Lower leg skin (tissue), 4 donors: ENCODE results near the gene CCND1. TPM values are rescaled to one million over a fixed set of nuclear protein-coding genes. Genes with fewer than 3 reads are reported as not detected.

Source experiments
- DNase-seq, 2 donors: peaks; one replicate each; pipeline ENCODE4 v3.0.0-alpha.2; 2019; ENCODE audit warnings: low spot score in 2 of 2
- H3K4me3 ChIP-seq: fragments of 200-600 bp; sonication (generic); 2 replicates; pipeline ENCODE4 v1.5.1; 2017; ENCODE audit warnings: mild to moderate bottlenecking, low read depth; ENCODE audit not compliant: poor library complexity, severe bottlenecking
- CTCF ChIP-seq, 3 donors: fragments of 450-650 bp; IDR thresholded peaks; one replicate each; pipeline ENCODE4 v1.5.1; 2016; ENCODE audit warnings: antibody characterized with exemption in 3 of 3, mild to moderate bottlenecking in 3 of 3, moderate library complexity in 2 of 3
- POLR2A ChIP-seq, 2 donors: fragments of 450-650 bp; IDR thresholded peaks; one replicate each; pipeline ENCODE4 v1.6.1; 2016 to 2017; ENCODE audit warnings: antibody characterized with exemption in 2 of 2, mild to moderate bottlenecking in 1 of 2, moderate library complexity in 1 of 2
- WGBS, 2 donors: methylation state at CpG; one replicate each; pipeline ENCODE4 v1.1.5; 2018; 5-methylcytosine and 5-hydroxymethylcytosine counted together
- intact Hi-C: fragments of 100-400 bp; cut with DNase I; formaldehyde crosslinking; loops from one replicate; pipeline ENCODE4 v1.15.0; 2023; ENCODE audit warnings: low total_unique reads
- total RNA-seq, 4 donors: library from RNA; depleted of rRNA; stranded (reverse); fragments of >200 nt; gene quantifications; one replicate each; pipeline ENCODE4 v1.1.0, GENCODE V29; 2016

CCND1 gene
- total RNA-seq, 4 donors from 2014 or later = 194 to 370 (median 229) TPM

GRCh38 chr11:69614085-69614484 lies 26.9 kb upstream of the CCND1 start:
- 89 to 92% methylated on average over 8 of the region's 8 CpGs for WGBS, 2 donors
- no peak for TF ChIP-seq POLR2A (IDR thresholded peaks at IDR 0.05)
- TF ChIP-seq CTCF (IDR thresholded peaks at IDR 0.05) = no peak
- DNase-seq = peak in 1 of 2 donors; percentile 39
- intact Hi-C loops = no loop called here
- H3K4me3 ChIP-seq = no peak overlapping the region

GRCh38 chr11:69615545-69616278 lies 25.2 kb upstream of the CCND1 start:
- TF ChIP-seq POLR2A (IDR thresholded peaks at IDR 0.05) (no peak), CTCF (IDR thresholded peaks at IDR 0.05) (no peak)
- no peak for DNase-seq
- H3K4me3 ChIP-seq = no peak overlapping the region
- WGBS, 2 donors = 88 to 94% methylated on average over 9 to 14 of the region's 16 CpGs
- intact Hi-C loops = no loop called here

GRCh38 chr11:69617220-69617619 lies 23.7 kb upstream of the CCND1 start:
- 90% methylated on average over 4 of the region's 4 CpGs for WGBS, 2 donors
- intact Hi-C loops = no loop called here

GRCh38 chr11:69617682-69618081 lies 23.3 kb upstream of the CCND1 start:
- H3K4me3 ChIP-seq = no peak overlapping the region
- no peak for DNase-seq
- 85 to 92% methylated on average over 10 of the region's 10 CpGs for WGBS, 2 donors
- TF ChIP-seq CTCF (IDR thresholded peaks at IDR 0.05) (no peak), POLR2A (IDR thresholded peaks at IDR 0.05) (no peak)
- intact Hi-C loops = no loop called here

More at GRCh38 chr11:69617220-69617619, 23.7 kb upstream of the CCND1 start:
- no peak overlapping the region for H3K4me3 ChIP-seq
- no peak for TF ChIP-seq POLR2A (IDR thresholded peaks at IDR 0.05)
- TF ChIP-seq CTCF (IDR thresholded peaks at IDR 0.05) = no peak
- no peak for DNase-seq

GRCh38 chr11:69618237-69618636 lies 22.7 kb upstream of the CCND1 start:
- no peak for DNase-seq
- 82 to 90% methylated on average over 8 of the region's 8 CpGs for WGBS, 2 donors
- no peak overlapping the region for H3K4me3 ChIP-seq
- intact Hi-C loops = no loop called here
- TF ChIP-seq POLR2A (IDR thresholded peaks at IDR 0.05) = no peak
- TF ChIP-seq CTCF (IDR thresholded peaks at IDR 0.05) = no peak
